HG03060 (cell line): Measurements from ENCODE around the gene ARID3C.

Source experiments
- ATAC-seq: cut with Tn5 transposase; IDR thresholded peaks from one replicate; pipeline ENCODE4 v1.9.1; 2021; ENCODE audit warnings: low read depth, moderate number of reproducible peaks; ENCODE audit not compliant: unreplicated experiment

ARID3C gene

GRCh38 chr9:34633166-34633565 lies 4.3 kb upstream of the ARID3C start:
- ATAC-seq = no peak

- no peak for ATAC-seq
Measured at GRCh38 chr9:34630402-34631154, 1.7 kb upstream of the ARID3C start.

DNA sequence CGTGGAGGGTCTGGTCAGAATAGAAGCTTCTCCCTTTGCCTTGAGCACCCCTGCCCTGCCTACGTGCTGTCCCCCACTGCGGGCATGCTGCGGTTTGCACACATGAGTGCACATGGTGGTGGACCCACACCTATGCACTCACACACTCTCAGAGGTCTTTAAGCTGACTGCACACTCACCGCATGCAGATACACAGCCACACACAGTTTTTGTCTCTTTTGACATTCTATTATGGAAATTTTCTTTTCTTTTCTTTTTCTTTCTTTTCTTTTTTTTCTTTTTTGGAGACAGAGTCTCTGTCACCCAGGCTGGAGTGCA lies 584 bp upstream of the ARID3C start:
- no peak for ATAC-seq

GRCh38 chr9:34627716-34628655 lies 880 bp downstream of the ARID3C start:
- ATAC-seq = no peak

GRCh38 chr9:34625186-34625486 lies 3.7 kb downstream of the ARID3C start:
- ATAC-seq = no peak

GRCh38 chr9:34624475-34625185 lies 4.2 kb downstream of the ARID3C start:
- no peak for ATAC-seq

DNA sequence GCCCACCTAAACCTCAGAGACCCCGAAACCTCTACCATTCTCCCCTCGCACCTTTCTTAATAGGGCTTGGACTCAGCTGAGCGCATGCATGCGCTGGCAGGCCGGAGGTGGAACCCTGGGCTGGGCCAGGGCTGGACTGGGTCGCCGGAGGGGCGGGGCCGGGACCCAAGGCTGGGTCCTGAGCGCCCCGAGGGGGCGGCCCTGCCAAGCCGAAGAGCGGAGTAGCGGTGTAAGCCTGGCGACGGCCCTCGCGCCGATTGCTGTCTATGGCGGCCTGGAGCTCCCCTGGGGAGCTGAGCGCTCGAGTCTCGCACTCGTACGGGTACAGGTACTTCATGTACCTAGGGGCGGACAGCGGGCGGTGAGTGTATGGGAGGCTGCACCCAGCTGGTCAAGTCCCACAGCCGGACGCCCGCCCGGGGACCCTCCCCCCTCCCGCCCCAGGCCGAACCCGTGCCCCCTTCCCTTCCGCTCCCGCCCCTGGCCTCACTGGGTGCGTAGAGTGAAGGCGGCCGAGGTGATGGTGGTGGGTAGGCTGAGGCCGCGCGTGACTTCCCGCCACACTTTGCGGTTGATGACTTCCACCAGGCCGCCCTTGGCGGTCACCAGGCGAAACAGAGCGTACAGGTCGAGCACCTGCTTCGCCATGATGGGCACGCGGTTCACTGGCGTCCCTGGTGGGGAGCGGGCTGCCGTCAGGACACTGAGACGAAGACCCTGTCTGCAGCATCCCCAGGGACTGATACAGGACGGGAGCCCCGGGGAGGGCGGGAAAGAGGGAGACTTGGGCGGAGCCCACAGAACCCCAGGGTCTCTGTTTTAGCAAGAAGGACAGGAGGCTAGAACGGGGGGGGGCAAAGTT lies 5.3 kb downstream of the ARID3C start:
- ATAC-seq = no peak

- ATAC-seq = peak; percentile 98
Measured at GRCh38 chr9:34620061-34620994, 8.5 kb downstream of the ARID3C start, which contains the start of gene DCTN3. DCTN3 (minus strand) TSS chr9:34620495; CDS start chr9:34620464, 31 bp downstream.

- no peak for ATAC-seq
Measured at GRCh38 chr9:34615132-34615531, 13.7 kb downstream of the ARID3C start.

DNA sequence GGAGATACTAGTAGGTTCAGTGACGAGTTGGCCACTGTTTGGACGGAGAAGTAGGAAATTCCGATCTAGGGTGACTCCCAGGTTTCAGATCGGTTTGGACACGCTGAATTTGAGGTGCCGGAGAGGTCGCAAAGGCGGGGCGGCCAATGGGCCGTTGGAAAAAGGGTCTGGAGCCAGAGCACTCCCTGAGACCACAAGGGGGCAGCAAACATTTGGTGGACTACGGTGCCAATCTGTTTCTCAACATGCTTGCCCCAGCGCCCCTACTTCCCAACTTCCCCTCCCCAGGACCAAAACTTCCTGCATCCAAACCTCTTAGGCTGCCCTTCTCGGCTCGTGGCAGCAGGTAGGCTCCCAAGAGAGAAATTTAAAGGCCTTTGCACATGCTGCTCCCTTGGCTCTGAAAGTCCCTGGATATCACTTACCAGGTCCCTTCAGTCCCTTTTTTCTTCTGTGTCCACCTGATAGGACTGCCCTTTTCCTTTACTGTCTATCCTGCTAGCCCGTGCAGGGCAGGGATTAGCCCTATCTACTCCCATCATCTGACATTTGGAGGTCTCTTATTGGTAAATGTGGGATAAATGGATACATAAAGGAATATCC lies 16.0 kb downstream of the ARID3C start:
- ATAC-seq = no peak

GRCh38 chr9:34611811-34612787 lies 16.8 kb downstream of the ARID3C start, which contains the start of gene RPP25L:
RPP25L (minus strand) TSS chr9:34612097; CDS start chr9:34611296, 801 bp downstream.
- ATAC-seq = no peak

DNA sequence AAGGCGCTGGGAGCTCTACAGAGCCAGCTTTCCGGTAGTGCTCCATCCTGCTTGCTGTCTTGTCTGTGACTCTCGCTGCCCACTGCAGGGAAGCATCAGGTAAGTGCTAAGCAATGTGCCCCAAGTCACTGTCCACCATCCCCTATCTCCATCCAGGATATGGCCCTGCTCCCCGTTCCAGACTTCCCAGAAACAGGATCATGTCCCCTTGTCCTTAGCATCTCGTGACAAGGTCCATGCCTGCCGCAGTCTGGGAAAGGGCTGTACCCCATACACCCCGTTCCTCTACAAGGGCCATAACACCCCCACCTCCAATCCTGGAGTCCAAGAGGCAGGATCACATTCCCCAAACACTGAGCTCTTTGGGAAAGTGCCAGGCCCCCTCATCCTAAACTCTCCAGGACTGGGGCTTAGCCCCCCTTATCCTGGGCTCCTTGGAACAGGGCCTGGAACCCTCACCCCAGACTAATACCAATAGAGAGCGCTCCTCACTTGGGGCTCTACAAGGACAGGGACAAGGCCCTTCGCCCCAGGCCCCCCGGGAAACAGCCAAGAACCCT lies 17.5 kb downstream of the ARID3C start:
- ATAC-seq = no peak

- no peak for ATAC-seq
Measured at GRCh38 chr9:34610434-34611206, 18.2 kb downstream of the ARID3C start.

DNA sequence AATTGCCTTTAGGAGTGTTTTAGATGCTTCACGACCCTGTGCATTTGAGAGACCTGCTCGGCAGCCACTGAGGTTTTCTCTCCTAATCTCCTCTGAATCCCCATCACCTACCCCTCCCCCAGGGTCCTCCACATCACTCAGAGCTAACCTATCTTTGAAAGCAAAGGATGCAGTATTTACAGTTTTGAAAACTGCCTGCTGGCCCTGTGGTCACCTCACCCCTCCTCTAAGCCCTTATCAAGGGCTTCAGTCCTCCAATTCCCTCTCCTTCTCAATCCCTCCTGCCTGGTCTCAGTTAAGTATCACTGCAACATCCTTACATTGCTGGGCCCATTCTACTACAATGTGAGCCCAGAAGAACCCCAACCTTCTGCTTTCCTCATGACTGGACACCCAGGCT lies 21.5 kb downstream of the ARID3C start:
- ATAC-seq = no peak

DNA sequence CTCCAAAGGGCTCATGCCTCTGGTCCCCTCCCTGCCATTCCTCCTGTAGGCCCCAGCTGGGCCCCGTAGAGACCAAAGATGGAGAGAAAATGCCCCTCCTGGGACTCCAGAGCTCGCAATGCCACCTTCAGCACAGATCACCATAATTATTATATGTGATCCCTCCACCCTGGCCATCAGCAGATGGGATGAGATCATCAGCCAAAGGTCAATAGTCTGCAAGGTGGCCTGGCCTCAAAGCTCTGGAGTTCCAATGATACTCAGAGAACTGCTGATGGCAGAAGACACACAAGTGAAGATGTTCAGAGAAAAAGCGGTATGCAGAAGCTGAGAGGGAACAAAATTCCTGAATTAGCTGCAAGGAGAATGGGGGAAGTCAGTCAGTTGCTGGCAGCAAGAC lies 22.0 kb downstream of the ARID3C start:
- ATAC-seq = no peak

- ATAC-seq = no peak
Measured at GRCh38 chr9:34606190-34606589, 22.7 kb downstream of the ARID3C start.
